ENCODE data around the gene BDH1. TPM values are rescaled to one million over a fixed set of nuclear protein-coding genes. Genes with fewer than 3 reads are reported as not detected.

Gene BDH1
- total and polyA plus RNA-seq, 2 of the 8 experiments (the other 6 are each of a cell fraction or from before 2014, with no cell fraction given) = 27.2 to 28.1 TPM

- Histone ChIP-seq H3K4me1 (replicated peaks in 1 of 4; ENCODE audit: control insufficient read depth in 3 of 4, insufficient read depth in 4 of 4, low read length in 3 of 4) (peaks cover 10 to 14% (median 11%) of the 10 kb centered on the region in 4 experiments), H4K5ac (ENCODE audit: insufficient read length, low read depth, low read length) (peak overlapping the region; percentile 94), H3K4me2 (ENCODE audit: insufficient read depth in 1 of 2, low read depth in 2 of 2, low read length in 2 of 2) (peak overlapping the region; percentile 71 to 82), H3K18ac (ENCODE audit: extremely low read depth, low read length) (peak overlapping the region; percentile 86), H3K79me2 (ENCODE audit: control insufficient read depth in 1 of 2, insufficient read depth in 2 of 2, low read length in 2 of 2) (0 out of 4 replicates have a peak, but pooled peaks cover 0 to 3% of the 10 kb centered on the region in 2 experiments), H2BK5ac (ENCODE audit: low read depth, low read length) (peak overlapping the region; percentile 68), H3K79me1 (ENCODE audit: low read depth, low read length) (no peaks in the 10 kb centered on the region), H4K20me1 (replicated peaks in 1 of 2; ENCODE audit: control insufficient read depth in 1 of 2, insufficient read depth in 2 of 2, low read length in 2 of 2) (no peaks in the 10 kb centered on the region), H3K14ac (ENCODE audit: insufficient read length) (no peak overlapping the region), H3K56ac (replicated peaks; ENCODE audit: insufficient read length, low read depth, low read length) (peak overlapping the region; percentile 70), H3K36me3 (ENCODE audit: control insufficient read depth in 2 of 4, insufficient read depth in 4 of 4, low read length in 3 of 4) (no peaks in the 10 kb centered on the region), H2BK12ac (ENCODE audit: low read depth, low read length) (peak overlapping the region; percentile 29; the same call in 1 of the 2 replicates), H3K27me3 (replicated peaks in 1 of 4; ENCODE audit: control insufficient read depth in 3 of 4, extremely low read depth in 1 of 4, insufficient read depth in 3 of 4, low read length in 3 of 4) (peaks cover 0 to 3% (median 1%) of the 10 kb centered on the region in 4 experiments; a peak in 2 of 7 replicates), H2AK5ac (ENCODE audit: low read depth, low read length) (no peak overlapping the region), H4K91ac (replicated peaks; ENCODE audit: insufficient read length, low read length) (peak overlapping the region; percentile 94), H3K23ac (ENCODE audit: insufficient read length) (no peak overlapping the region), H3K4ac (replicated peaks; ENCODE audit: insufficient read length, low read depth, low read length) (no peak overlapping the region), H3K27ac (ENCODE audit: low read depth, low read length) (peak overlapping the region; percentile 86), H3K9ac (replicated peaks in 1 of 4; ENCODE audit: extremely low read depth in 1 of 4, low read depth in 3 of 4, low read length in 3 of 4) (peak overlapping the region in 3 of 4 experiments; percentile 51 to 73 (median 72); a peak in 6 of 7 replicates), H4K8ac (ENCODE audit: extremely low read depth, insufficient read depth, low read length) (peak overlapping the region; percentile 94), H2BK120ac (replicated peaks; ENCODE audit: low read depth, low read length) (no peak overlapping the region), H2BK20ac (ENCODE audit: low read length) (no peak overlapping the region), H3K4me3 (ENCODE audit: extremely low read depth in 1 of 4, insufficient read depth in 2 of 4, low read depth in 3 of 4, low read length in 4 of 4) (peak overlapping the region; percentile 62 to 79 (median 69)), H2BK15ac (ENCODE audit: low read length) (peak overlapping the region; percentile 90; the same call in 1 of the 2 replicates), H2AFZ (ENCODE audit: low read length) (no peak overlapping the region), H3K9me3 (ENCODE audit: insufficient read depth in 2 of 2, low read depth in 1 of 2, low read length in 1 of 2) (no peaks in the 10 kb centered on the region), H3K23me2 (ENCODE audit: low read depth, low read length) (peaks cover 10% of the 10 kb centered on the region; the same call in 1 of the 2 replicates)
- 2% methylated on average over 42 of the region's 60 CpGs; no CpG with 5 or more reads in 1 of the 2 experiments for WGBS, 2 experiments (ENCODE audit: extremely low coverage in 1 of 2, insufficient coverage in 1 of 2, insufficient read length in 1 of 2, insufficient replicate concordance in 2 of 2, low coverage in 1 of 2, low lambda C conversion rate in 2 of 2, missing lambda C conversion rate in 1 of 2)
- POLR2A ChIA-PET (ENCODE audit: partially characterized antibody) = interaction anchor here (1.0 to 2.1 kb wide), 6 partner anchors 12 to 44 kb away, joined by 3 to 10 read pairs (median 4); no protein-coding TSS in a partner anchor
- DNase-seq (ENCODE audit: low read depth in 1 of 2, low spot score in 2 of 2) (peak; percentile 92 to 96), FAIRE-seq (no peak)
- CTCF ChIA-PET (ENCODE audit: partially characterized antibody) = interaction anchor here (0.7 to 1.6 kb wide), 3 partner anchors 13 to 32 kb away, joined by 3 read pairs; no protein-coding TSS in a partner anchor
- TF ChIP-seq KDM4A (IDR thresholded peaks at IDR 0.05; ENCODE audit: low read depth, low read length, severe bottlenecking) (peak; percentile 86), SRF (IDR thresholded peaks at IDR 0.05; ENCODE audit: low read depth, low read length) (peak; percentile 34; the same call in 1 of the 2 replicates), TAF7 (optimal IDR thresholded peaks at IDR 0.05; ENCODE audit: borderline replicate concordance, low read depth, low read length) (no peak), PHF8 (conservative IDR thresholded peaks at IDR 0.05; ENCODE audit: low read depth, low read length) (peak; percentile 52), YY1 (IDR thresholded peaks at IDR 0.05; ENCODE audit: low read depth, low read length) (no peak), TEAD4 (IDR thresholded peaks at IDR 0.05; ENCODE audit: low read depth, low read length) (no peak; the same call in 1 of the 2 replicates), POU5F1 (IDR thresholded peaks at IDR 0.05; ENCODE audit: low read depth, low read length) (no peak), SIN3A (conservative IDR thresholded peaks at IDR 0.05 in 1 of 2, IDR thresholded peaks at IDR 0.05 in 1 of 2; ENCODE audit: low read depth in 1 of 2, low read length in 2 of 2) (peak; percentile 63 to 73; a peak in 2 of 4 replicates), POLR2A (IDR thresholded peaks at IDR 0.05; ENCODE audit: control extremely low read depth in 1 of 2, low read depth in 2 of 2, low read length in 2 of 2) (peak in 1 of 2 experiments; percentile 52; a peak in 2 of 3 replicates), TBP (IDR thresholded peaks at IDR 0.05; ENCODE audit: low read depth, low read length) (peak; percentile 45)
- TF ChIP-seq, protein P1, sequence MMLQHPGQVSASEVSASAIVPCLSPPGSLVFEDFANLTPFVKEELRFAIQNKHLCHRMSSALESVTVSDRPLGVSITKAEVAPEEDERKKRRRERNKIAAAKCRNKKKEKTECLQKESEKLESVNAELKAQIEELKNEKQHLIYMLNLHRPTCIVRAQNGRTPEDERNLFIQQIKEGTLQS (IDR thresholded peaks at IDR 0.05; ENCODE audit: insufficient read depth, low read depth, low read length) = no peak
These were observed 1.0 kb downstream of the BDH1 start for GRCh38 chr3:197554562-197555280.
